Muscle layer of duodenum (tissue), 2 donors: ENCODE measurements around the gene XPA.

ENCODE experiments used
- H3K27ac ChIP-seq: one replicate; pipeline ENCODE4 v1.7.0; 2013; ENCODE audit warnings: mild to moderate bottlenecking, low read length
- H3K27me3 ChIP-seq: one replicate; pipeline ENCODE4 v1.7.0; 2013; ENCODE audit warnings: low read depth, mild to moderate bottlenecking, control low read depth, low read length
- H3K36me3 ChIP-seq, 2 donors: one replicate each; pipeline ENCODE4 v1.7.0; 2013; ENCODE audit warnings: low read length in 2 of 2, control low read depth in 1 of 2, mild to moderate bottlenecking in 1 of 2; ENCODE audit not compliant: insufficient read depth in 2 of 2, control insufficient read depth in 1 of 2
- H3K4me1 ChIP-seq, 2 donors: one replicate each; pipeline ENCODE4 v1.7.0; 2013; ENCODE audit warnings: low read length in 2 of 2, mild to moderate bottlenecking in 2 of 2, control low read depth in 1 of 2, moderate library complexity in 1 of 2; ENCODE audit not compliant: insufficient read depth in 2 of 2, control insufficient read depth in 1 of 2
- H3K4me3 ChIP-seq, 2 donors: one replicate each; pipeline ENCODE4 v1.7.0; 2013; ENCODE audit warnings: low read length in 2 of 2, low read depth in 1 of 2, mild to moderate bottlenecking in 1 of 2
- H3K9me3 ChIP-seq, 2 donors: one replicate each; pipeline ENCODE4 v1.7.0; 2013; ENCODE audit warnings: low read length in 2 of 2, control low read depth in 1 of 2, mild to moderate bottlenecking in 1 of 2; ENCODE audit not compliant: control insufficient read depth in 1 of 2
- donor health status: healthy.

The XPA gene

GRCh38 chr9:97673922-97674321 is 23.2 kb downstream of the XPA start:
- peaks cover 67 to 68% of the 10 kb centered on the region in 2 donors for H3K36me3 ChIP-seq
- no peak overlapping the region for H3K4me3 ChIP-seq
- H3K4me1 ChIP-seq: no peaks in the 10 kb centered on the region
- no peak overlapping the region for H3K27ac ChIP-seq
- no peaks in the 10 kb centered on the region for H3K9me3 ChIP-seq
- H3K27me3 ChIP-seq: no peaks in the 10 kb centered on the region

- H3K27ac ChIP-seq: no peak overlapping the region
- peaks cover 73 to 77% of the 10 kb centered on the region in 2 donors for H3K36me3 ChIP-seq
- H3K9me3 ChIP-seq: no peaks in the 10 kb centered on the region
- H3K4me1 ChIP-seq: no peaks in the 10 kb centered on the region
- no peak overlapping the region for H3K4me3 ChIP-seq
- H3K27me3 ChIP-seq: no peaks in the 10 kb centered on the region
Measured at GRCh38 chr9:97672403-97672802, 24.7 kb downstream of the XPA start.

GRCh38 chr9:97670586-97670985 is 26.6 kb downstream of the XPA start:
- no peaks in the 10 kb centered on the region for H3K9me3 ChIP-seq
- H3K27ac ChIP-seq: no peak overlapping the region
- H3K4me3 ChIP-seq: no peak overlapping the region
- H3K27me3 ChIP-seq: no peaks in the 10 kb centered on the region
- peaks cover 83 to 87% of the 10 kb centered on the region in 2 donors for H3K36me3 ChIP-seq
- H3K4me1 ChIP-seq: no peaks in the 10 kb centered on the region

GRCh38 chr9:97668485-97668884 is 28.7 kb downstream of the XPA start:
- Histone ChIP-seq H3K9me3 (no peaks in the 10 kb centered on the region), H3K36me3 (peaks cover 82 to 83% of the 10 kb centered on the region in 2 donors), H3K27me3 (no peaks in the 10 kb centered on the region), H3K27ac (no peak overlapping the region), H3K4me1 (no peaks in the 10 kb centered on the region), H3K4me3 (no peak overlapping the region)

GRCh38 chr9:97666907-97667686 is 30.0 kb downstream of the XPA start:
- H3K9me3 ChIP-seq: no peaks in the 10 kb centered on the region
- no peaks in the 10 kb centered on the region for H3K27me3 ChIP-seq
- no peak overlapping the region for H3K4me3 ChIP-seq
- H3K36me3 ChIP-seq: peaks cover 82% of the 10 kb centered on the region in 2 donors
- H3K27ac ChIP-seq: no peak overlapping the region
- no peaks in the 10 kb centered on the region for H3K4me1 ChIP-seq

GRCh38 chr9:97665742-97666141 is 31.4 kb downstream of the XPA start:
- H3K4me1 ChIP-seq: no peaks in the 10 kb centered on the region
- peaks cover 73 to 76% of the 10 kb centered on the region in 2 donors for H3K36me3 ChIP-seq
- no peak overlapping the region for H3K27ac ChIP-seq
- H3K27me3 ChIP-seq: no peaks in the 10 kb centered on the region
- H3K4me3 ChIP-seq: no peak overlapping the region
- H3K9me3 ChIP-seq: no peaks in the 10 kb centered on the region

- Histone ChIP-seq H3K4me1 (no peaks in the 10 kb centered on the region), H3K9me3 (no peaks in the 10 kb centered on the region), H3K27ac (no peak overlapping the region), H3K4me3 (no peak overlapping the region), H3K36me3 (peaks cover 64 to 72% of the 10 kb centered on the region in 2 donors), H3K27me3 (no peaks in the 10 kb centered on the region)
Measured at GRCh38 chr9:97660847-97661246, 36.3 kb downstream of the XPA start.

GRCh38 chr9:97660340-97660739 is 36.8 kb downstream of the XPA start:
- no peaks in the 10 kb centered on the region for H3K4me1 ChIP-seq
- H3K27me3 ChIP-seq: no peaks in the 10 kb centered on the region
- H3K27ac ChIP-seq: no peak overlapping the region
- H3K4me3 ChIP-seq: no peak overlapping the region
- H3K36me3 ChIP-seq: peaks cover 67 to 75% of the 10 kb centered on the region in 2 donors
- H3K9me3 ChIP-seq: no peaks in the 10 kb centered on the region

GRCh38 chr9:97659771-97660170 is 37.4 kb downstream of the XPA start:
- H3K36me3 ChIP-seq: peaks cover 67 to 74% of the 10 kb centered on the region in 2 donors
- H3K27me3 ChIP-seq: no peaks in the 10 kb centered on the region
- no peak overlapping the region for H3K4me3 ChIP-seq
- H3K27ac ChIP-seq: no peak overlapping the region
- H3K4me1 ChIP-seq: no peaks in the 10 kb centered on the region
- H3K9me3 ChIP-seq: no peaks in the 10 kb centered on the region

GRCh38 chr9:97658707-97659106 is 38.4 kb downstream of the XPA start:
- Histone ChIP-seq H3K4me3 (no peak overlapping the region), H3K27ac (no peak overlapping the region), H3K27me3 (no peaks in the 10 kb centered on the region), H3K36me3 (peaks cover 70 to 74% of the 10 kb centered on the region in 2 donors), H3K4me1 (no peaks in the 10 kb centered on the region), H3K9me3 (no peaks in the 10 kb centered on the region)

- H3K36me3 ChIP-seq: peaks cover 54 to 58% of the 10 kb centered on the region in 2 donors
- no peak overlapping the region for H3K27ac ChIP-seq
- H3K4me3 ChIP-seq: no peak overlapping the region
- no peaks in the 10 kb centered on the region for H3K4me1 ChIP-seq
- no peaks in the 10 kb centered on the region for H3K27me3 ChIP-seq
- no peaks in the 10 kb centered on the region for H3K9me3 ChIP-seq
Measured at GRCh38 chr9:97651646-97652045, 45.5 kb downstream of the XPA start.

- Histone ChIP-seq H3K27me3 (no peaks in the 10 kb centered on the region), H3K9me3 (no peaks in the 10 kb centered on the region), H3K4me3 (no peak overlapping the region), H3K27ac (no peak overlapping the region), H3K4me1 (no peaks in the 10 kb centered on the region), H3K36me3 (peaks cover 37 to 50% of the 10 kb centered on the region in 2 donors)
Measured at GRCh38 chr9:97647996-97648395, 49.1 kb downstream of the XPA start.
